ENCODE results near the gene RAI1. TPM values are rescaled to one million over a fixed set of nuclear protein-coding genes. Genes with fewer than 3 reads are reported as not detected.

Gene RAI1
- total and polyA plus RNA-seq, 2 of the 8 experiments (the other 6 are each of a cell fraction or from before 2014, with no cell fraction given), result 0.39 to 1.2 TPM

- Histone ChIP-seq H3K23me2 (ENCODE audit: low read depth, low read length) (peaks cover 10% of the 10 kb centered on the region; the same call in 1 of the 2 replicates), H2BK15ac (ENCODE audit: low read length) (no peak overlapping the region), H3K27me3 (replicated peaks in 1 of 4; ENCODE audit: control insufficient read depth in 3 of 4, extremely low read depth in 1 of 4, insufficient read depth in 3 of 4, low read length in 3 of 4) (peaks cover 6 to 23% (median 17%) of the 10 kb centered on the region in 4 experiments), H4K8ac (ENCODE audit: extremely low read depth, insufficient read depth, low read length) (peak overlapping the region; percentile 48), H3K4ac (replicated peaks; ENCODE audit: insufficient read length, low read depth, low read length) (peak overlapping the region; percentile 71), H3K23ac (ENCODE audit: insufficient read length) (no peak overlapping the region), H3K4me2 (ENCODE audit: insufficient read depth in 1 of 2, low read depth in 2 of 2, low read length in 2 of 2) (peak overlapping the region; percentile 69 to 97), H4K91ac (replicated peaks; ENCODE audit: insufficient read length, low read length) (peak overlapping the region; percentile 2), H3K56ac (replicated peaks; ENCODE audit: insufficient read length, low read depth, low read length) (no peak overlapping the region), H3K79me2 (ENCODE audit: control insufficient read depth in 1 of 2, insufficient read depth in 2 of 2, low read length in 2 of 2) (no peaks in the 10 kb centered on the region), H2BK12ac (ENCODE audit: low read depth, low read length) (0 out of 2 replicates have a peak overlapping the region, but pooled peaks have one; percentile 29), H3K14ac (ENCODE audit: insufficient read length) (no peak overlapping the region), H4K5ac (ENCODE audit: insufficient read length, low read depth, low read length) (peak overlapping the region; percentile 9), H2AK5ac (ENCODE audit: low read depth, low read length) (no peak overlapping the region), H2BK5ac (ENCODE audit: low read depth, low read length) (peak overlapping the region; percentile 35; the same call in 1 of the 2 replicates), H3K4me3 (ENCODE audit: extremely low read depth in 1 of 4, insufficient read depth in 2 of 4, low read depth in 3 of 4, low read length in 4 of 4) (peak overlapping the region; percentile 37 to 70 (median 40)), H2BK20ac (ENCODE audit: low read length) (no peak overlapping the region), H3K27ac (ENCODE audit: low read depth, low read length) (no peak overlapping the region), H3K4me1 (replicated peaks in 1 of 4; ENCODE audit: control insufficient read depth in 3 of 4, insufficient read depth in 4 of 4, low read length in 3 of 4) (peaks cover 0 to 20% (median 12%) of the 10 kb centered on the region in 4 experiments; a peak in 6 of 7 replicates), H3K9me3 (ENCODE audit: insufficient read depth in 2 of 2, low read depth in 1 of 2, low read length in 1 of 2) (no peaks in the 10 kb centered on the region), H3K9ac (replicated peaks in 1 of 4; ENCODE audit: extremely low read depth in 1 of 4, low read depth in 3 of 4, low read length in 3 of 4) (no peak overlapping the region; a peak in 2 of 7 replicates), H3K79me1 (ENCODE audit: low read depth, low read length) (no peaks in the 10 kb centered on the region), H3K18ac (ENCODE audit: extremely low read depth, low read length) (peak overlapping the region; percentile 87), H2AFZ (ENCODE audit: low read length) (no peak overlapping the region), H2BK120ac (replicated peaks; ENCODE audit: low read depth, low read length) (no peak overlapping the region), H3K36me3 (ENCODE audit: control insufficient read depth in 2 of 4, insufficient read depth in 4 of 4, low read length in 3 of 4) (peaks cover 6 to 20% (median 12%) of the 10 kb centered on the region in 4 experiments; a peak in 6 of 8 replicates), H4K20me1 (replicated peaks in 1 of 2; ENCODE audit: control insufficient read depth in 1 of 2, insufficient read depth in 2 of 2, low read length in 2 of 2) (peaks cover 7 to 10% of the 10 kb centered on the region in 2 experiments)
- 12% methylated on average over 60 of the region's 68 CpGs; no CpG with 5 or more reads in 1 of the 2 experiments for WGBS, 2 experiments (ENCODE audit: extremely low coverage in 1 of 2, insufficient coverage in 1 of 2, insufficient read length in 1 of 2, insufficient replicate concordance in 2 of 2, low coverage in 1 of 2, low lambda C conversion rate in 2 of 2, missing lambda C conversion rate in 1 of 2)
- no peak for FAIRE-seq
- CTCF ChIA-PET (ENCODE audit: partially characterized antibody), result interaction anchor here (1.0 to 18.1 kb wide), 15 partner anchors 9 to 229 kb away, joined by 3 to 375 read pairs (median 4); partner anchors contain the start of genes ATPAF2 and GID4
- POLR2A ChIA-PET (ENCODE audit: partially characterized antibody), result interaction anchor here (0.6 to 24.7 kb wide), 22 partner anchors 8 to 128 kb away, joined by 3 to 532 read pairs (median 4); partner anchors contain the start of gene SREBF1
- DNase-seq (ENCODE audit: low read depth in 1 of 2, low spot score in 2 of 2), result peak; percentile 50 to 94
- TF ChIP-seq BCL11A (IDR thresholded peaks at IDR 0.05; ENCODE audit: low read depth in 2 of 2, low read length in 2 of 2) (no peak), MAFK (IDR thresholded peaks at IDR 0.05; ENCODE audit: low read depth, low read length) (no peak), CHD2 (IDR thresholded peaks at IDR 0.05; ENCODE audit: low read length) (no peak), SAP30 (IDR thresholded peaks at IDR 0.05; ENCODE audit: insufficient read depth, insufficient replicate concordance, low read length) (no peak), EP300 (IDR thresholded peaks at IDR 0.05; ENCODE audit: borderline replicate concordance in 1 of 2, low read depth in 2 of 2, low read length in 2 of 2) (no peak), E2F6 (IDR thresholded peaks at IDR 0.05) (no peak), ATF3 (IDR thresholded peaks at IDR 0.05; ENCODE audit: insufficient read depth, low read depth, low read length) (no peak), POLR2A (IDR thresholded peaks at IDR 0.05; ENCODE audit: control extremely low read depth in 1 of 2, low read depth in 2 of 2, low read length in 2 of 2) (no peak; a peak in 1 of 3 replicates), KDM4A (IDR thresholded peaks at IDR 0.05; ENCODE audit: low read depth, low read length, severe bottlenecking) (peak; percentile 29)
Observed at GRCh38 chr17:17810084-17810894, 129.0 kb downstream of the RAI1 start.

Measured in H1 (cell line).